Measurements from ENCODE around the gene SIM2.
A peak's percentile ranks its signal among the peaks of the same experiment; 100 is the strongest.

Gene SIM2

GRCh38 chr21:36763305-36763704 lies 64.4 kb downstream of the SIM2 start:
- DNase-seq (ENCODE audit: low read depth, low spot score): no peak

DNA sequence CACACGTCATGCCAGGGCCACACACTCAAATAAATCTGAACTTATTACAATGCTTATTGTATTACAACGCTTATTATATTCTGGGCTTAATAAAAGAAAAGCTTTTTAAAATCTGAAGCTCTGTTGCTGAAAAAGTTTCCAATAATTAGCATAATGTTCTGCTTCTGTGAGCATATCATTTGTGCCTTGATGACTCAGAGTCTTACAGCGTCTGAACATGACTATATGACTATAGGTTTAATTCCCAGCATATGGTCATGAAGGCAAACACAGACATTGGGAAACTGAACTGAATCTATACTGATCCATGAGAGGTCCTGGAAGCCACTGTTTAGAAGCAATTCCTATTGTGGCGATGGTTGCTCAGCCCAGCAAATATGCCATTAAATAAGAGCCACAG lies 66.3 kb downstream of the SIM2 start:
- DNase-seq (ENCODE audit: low read depth, low spot score): no peak

DNA sequence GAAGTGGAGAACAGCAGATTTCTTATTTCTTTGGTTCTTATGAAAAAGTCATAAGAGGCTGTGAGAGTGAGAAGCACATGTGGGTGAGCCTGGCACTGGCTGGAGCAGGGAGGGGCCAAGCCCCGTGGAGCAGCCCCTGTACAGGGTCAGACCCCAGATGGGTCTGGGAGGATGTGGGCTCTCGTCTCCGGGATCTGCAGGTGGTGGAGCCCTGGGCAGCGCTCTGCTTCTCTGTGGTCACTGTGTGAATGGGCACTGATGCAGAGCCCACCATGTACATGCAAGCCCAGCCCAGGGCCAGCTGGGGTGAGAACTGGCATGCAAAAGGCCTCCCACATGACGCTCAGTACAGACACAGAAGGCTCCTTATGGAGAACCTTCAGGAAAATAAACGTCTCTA lies 67.6 kb downstream of the SIM2 start:
- DNase-seq (ENCODE audit: low read depth, low spot score): no peak

DNA sequence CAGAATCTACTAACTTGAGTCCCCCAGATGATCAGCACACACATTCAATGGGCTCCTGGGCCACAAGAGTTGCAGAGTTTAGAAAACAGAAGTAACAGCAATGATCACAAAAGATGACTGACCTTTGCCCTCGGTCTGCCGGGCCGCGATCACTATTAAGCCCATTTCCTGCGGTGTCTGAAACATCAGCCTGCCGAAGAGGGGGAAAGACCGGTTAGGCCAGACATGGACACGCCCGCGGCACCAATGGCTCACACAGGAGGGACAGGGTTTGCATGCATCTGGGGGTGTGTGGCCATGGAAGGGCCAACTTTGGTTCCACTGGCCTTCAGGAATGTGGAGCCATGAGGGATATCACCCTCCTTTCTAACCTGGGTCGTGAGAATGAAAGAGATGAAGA lies 68.2 kb downstream of the SIM2 start:
- DNase-seq (ENCODE audit: low read depth, low spot score): no peak

DNA sequence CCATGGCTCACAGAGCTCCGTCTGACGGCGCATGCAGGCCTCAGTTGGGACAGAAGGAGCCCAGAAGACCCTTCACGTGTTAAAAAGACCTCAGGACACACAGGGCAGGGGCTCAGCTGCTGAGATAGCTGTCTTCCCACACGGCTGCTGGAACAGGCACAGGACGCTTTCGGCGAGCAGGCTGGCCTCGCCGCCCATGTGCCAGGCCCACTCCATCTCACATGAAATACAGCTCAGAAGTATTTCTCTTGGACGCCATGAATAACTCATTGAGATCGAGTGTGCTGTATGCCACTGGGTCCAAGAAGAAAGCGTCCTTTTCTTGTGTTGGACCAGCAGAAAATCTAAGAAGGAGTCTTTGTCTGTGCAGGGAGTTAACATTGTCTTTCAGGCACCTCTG lies 69.6 kb downstream of the SIM2 start:
- no peak for DNase-seq (ENCODE audit: low read depth, low spot score)

- DNase-seq (ENCODE audit: low read depth, low spot score): peak; percentile 89
Observed at GRCh38 chr21:36769051-36769839, 70.3 kb downstream of the SIM2 start.

GRCh38 chr21:36773117-36773516 lies 74.2 kb downstream of the SIM2 start:
- DNase-seq (ENCODE audit: low read depth, low spot score): peak; percentile 95

DNA sequence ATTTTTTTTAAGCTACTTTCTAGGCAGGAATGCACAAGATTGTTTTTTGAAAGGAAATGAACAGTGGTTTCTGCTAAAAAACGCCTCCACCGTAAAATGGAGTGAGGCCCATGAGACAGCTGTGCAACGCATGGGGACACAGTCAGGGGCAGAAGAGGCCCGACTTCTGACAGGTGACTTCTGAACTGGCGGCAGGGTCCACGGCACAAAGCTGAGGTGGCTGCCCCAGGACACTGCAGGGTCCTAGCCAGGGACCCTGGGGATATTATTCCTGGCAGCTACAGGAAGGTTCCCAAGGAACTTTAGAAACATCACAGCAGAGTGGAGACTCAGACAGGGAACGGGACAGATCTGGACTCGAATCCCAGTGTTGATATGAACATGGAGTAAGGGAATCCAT lies 75.1 kb downstream of the SIM2 start:
- no peak for DNase-seq (ENCODE audit: low read depth, low spot score)

DNA sequence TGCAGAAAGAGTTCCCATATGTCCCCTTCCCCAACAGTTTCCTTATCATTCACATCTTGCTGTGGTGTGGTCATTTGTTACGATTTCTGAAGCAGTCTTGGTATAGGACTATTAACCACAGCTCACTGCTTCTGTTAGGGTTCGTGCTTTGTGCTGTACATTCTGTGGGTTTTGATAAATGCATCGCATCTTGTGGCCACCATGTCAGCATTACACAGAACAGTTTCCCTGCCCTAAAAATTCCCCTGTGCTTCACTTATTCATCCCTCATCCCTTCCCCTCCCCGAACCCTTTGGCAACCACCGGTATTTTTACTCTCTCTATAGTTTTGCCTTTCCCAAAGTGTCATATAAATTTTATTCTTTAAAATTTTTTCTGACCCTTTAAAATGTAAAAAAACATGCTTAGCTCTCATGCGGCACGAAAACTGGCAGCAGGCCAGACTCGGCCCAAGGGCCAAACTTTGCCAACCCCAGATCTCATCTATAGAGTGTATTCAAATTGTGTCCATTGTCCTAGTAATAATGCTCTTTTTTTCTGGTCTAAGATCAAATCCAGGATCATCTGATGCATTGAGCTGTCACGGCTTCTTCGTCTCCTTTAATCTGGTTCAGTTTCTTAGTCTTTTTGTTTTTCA lies 78.2 kb downstream of the SIM2 start:
- peak; percentile 61 for DNase-seq (ENCODE audit: low read depth, low spot score)

- no peak for DNase-seq (ENCODE audit: low read depth, low spot score)
Observed at GRCh38 chr21:36780861-36781260, 81.9 kb downstream of the SIM2 start.

DNA sequence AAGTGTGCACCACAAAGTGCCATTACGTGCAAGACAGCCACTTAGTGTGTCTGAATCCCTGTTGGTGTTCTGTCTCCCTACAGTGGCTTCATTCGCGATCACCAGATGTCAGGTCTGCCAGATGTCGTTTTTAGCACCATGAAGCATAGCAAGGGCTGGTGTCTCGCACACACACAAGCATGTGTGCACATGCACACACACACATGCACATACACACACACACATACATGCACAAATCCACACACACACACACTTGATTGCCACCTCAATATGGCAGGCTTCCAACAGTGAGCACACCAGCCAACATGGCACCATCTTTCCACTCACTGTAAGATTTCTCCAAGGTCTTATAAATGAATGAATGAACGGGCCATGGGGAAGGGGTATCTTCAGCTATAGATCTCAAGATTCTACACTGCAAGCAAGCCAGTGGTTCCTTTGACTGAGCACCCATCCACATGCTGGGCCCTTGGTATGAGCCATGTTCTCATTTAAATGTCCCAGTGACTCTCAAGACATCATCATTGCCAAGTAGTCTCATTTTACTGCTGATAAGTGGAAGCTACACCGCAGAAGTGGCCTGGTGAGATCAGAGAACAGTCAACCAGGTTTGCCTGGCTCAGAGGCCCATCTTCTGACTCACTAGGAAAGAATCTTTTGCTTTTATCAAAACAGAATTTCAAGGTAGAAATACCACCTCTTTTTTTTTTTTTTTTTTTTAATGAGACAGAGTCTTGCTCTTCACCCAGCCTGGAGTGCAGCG lies 84.9 kb downstream of the SIM2 start:
- DNase-seq (ENCODE audit: low read depth, low spot score): peak; percentile 93

- no peak for DNase-seq (ENCODE audit: low read depth, low spot score)
Observed at GRCh38 chr21:36784947-36785346, 86.0 kb downstream of the SIM2 start.

DNA sequence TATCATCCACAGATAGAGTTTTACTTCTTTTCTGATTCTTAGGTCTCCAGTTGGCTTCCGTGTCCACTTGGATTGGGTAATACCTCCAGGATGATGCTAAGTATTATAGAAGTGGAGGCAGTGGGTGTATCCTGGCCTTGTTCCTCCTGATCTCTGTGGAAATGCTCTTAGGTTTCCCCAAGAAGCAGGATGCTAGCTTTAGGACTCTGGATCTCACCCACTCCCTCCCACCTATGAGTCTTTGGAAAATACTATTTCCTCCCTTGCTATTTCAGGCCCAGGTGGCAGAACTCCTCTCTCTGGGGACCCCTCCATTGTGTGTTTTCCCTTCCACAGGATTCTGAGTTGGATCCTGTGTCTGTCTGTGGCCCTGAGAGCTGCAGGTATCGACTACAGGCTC lies 86.7 kb downstream of the SIM2 start:
- DNase-seq (ENCODE audit: low read depth, low spot score): no peak

- DNase-seq (ENCODE audit: low read depth, low spot score): no peak
Observed at GRCh38 chr21:36786186-36786585, 87.3 kb downstream of the SIM2 start.

DNA sequence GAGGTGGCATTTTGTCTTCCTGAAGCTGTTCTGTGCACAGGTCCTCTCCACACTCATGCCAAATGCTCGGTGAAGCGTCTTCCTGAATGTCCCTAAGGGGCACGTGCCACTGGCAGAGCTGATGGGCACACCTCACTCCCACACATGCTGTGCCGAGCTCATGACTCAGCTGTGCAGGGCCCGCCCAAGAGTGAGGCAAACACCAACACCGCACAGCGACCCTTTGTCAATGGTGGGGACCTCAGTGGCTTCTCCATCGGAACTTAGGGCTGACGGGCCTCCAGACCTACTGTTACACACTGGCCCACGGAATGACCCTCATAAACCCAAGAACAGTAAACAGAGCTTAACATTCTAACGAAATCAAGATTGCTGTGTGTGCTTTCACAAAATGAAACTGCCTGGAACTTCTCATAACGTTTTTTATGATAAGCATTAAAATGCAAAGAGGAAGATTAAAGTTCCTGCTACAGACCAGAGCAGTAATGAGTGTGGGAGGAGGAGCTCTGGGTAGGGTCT lies 89.3 kb downstream of the SIM2 start:
- peak; percentile 34 for DNase-seq (ENCODE audit: low read depth, low spot score)

- DNase-seq (ENCODE audit: low read depth, low spot score): no peak
Observed at GRCh38 chr21:36790616-36791015, 91.7 kb downstream of the SIM2 start.

DNA sequence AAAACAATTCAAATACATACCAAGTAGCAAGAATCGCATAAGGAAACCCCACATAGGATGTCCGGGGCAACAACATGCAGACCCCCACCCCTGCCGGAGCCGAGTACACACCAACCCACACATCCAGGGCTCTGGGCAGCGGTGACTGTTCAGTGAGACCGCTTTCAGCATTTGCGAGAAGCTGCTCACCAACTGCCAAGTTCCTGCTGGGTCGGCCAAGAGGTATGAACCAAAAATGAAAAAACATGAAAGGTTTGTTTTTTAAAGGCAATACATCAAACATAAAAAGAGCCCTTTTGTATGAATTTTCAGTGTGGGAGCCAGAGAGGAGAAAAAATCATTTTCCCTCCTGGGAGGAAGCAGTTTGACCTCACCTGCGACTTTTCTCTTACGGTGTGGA lies 92.3 kb downstream of the SIM2 start:
- DNase-seq (ENCODE audit: low read depth, low spot score): no peak

DNA sequence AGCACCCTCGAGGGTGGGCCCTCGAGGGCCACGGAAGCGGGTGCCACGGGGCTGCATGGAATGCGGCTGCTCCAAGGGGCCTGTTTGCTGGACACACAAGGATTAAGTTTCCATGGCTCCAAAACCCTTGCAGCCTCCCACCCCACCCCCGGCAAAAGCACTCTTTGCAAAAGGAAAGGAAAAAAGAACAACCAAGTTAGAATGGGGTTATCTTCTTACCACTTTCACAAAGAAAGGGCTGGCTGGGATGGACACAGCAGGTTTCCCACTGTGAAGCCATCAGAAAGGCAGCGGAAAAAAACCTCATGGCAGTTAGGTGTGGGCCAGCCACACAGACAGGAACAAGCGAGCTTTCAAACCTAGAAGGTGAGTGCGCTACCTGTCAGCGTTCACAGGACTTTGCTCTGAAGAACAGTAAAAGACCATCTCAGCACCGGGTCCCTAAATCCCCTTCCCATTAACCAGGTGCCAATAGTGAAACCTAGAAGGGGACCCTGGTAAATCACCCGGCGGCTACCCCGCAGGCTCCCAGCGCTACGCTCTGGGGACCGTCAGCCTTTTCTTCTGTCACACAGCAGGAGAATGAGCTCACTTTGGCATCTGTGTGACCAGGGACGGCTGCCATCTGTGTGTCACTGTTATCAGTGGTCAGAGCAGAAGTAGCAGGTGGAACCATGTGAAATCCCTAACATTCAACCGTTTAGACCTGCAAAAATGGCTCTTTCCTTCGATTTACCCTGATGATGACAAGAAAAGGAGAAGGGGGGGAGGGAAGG lies 93.0 kb downstream of the SIM2 start:
- DNase-seq (ENCODE audit: low read depth, low spot score): no peak

DNA sequence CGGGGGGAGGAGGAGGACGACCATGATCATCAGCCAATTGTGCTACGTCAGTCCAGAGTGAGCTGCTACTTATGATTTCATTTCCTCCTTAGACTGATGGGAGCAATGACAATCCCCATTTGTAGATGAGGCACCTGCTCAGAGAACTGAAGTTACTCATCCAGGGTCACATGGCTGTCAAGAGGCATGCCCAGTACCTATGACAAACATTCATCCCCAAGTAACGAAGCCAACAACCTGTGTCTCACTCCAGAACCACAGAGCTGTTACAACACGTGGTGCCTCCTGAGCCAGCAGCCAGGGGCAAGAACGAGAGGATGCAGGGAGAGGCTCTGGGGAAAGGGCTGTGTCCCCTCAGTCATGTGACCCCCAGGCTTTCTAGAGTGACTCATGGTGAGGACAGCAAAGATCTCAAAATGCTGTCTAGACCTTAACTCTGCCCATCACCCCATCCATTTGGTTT lies 93.6 kb downstream of the SIM2 start:
- DNase-seq (ENCODE audit: low read depth, low spot score): peak; percentile 26

DNA sequence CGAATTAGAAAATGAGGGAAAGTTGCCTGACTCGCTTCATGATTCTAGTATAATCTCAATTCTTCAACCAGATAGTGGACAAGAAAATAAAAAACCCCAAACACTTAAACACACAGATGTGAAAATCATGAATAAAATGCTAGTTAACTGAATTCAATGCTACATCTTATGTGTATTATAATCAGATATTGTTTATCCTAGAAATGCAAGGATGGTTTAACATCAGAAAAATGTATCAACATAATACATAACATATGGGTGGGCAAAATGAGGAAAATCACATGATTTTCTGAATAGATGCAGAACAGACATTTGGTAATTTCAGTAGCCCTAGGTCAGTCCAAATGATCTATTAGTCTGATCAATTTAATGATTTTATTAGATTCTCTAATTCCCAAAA lies 97.2 kb downstream of the SIM2 start:
- no peak for DNase-seq (ENCODE audit: low read depth, low spot score)

DNA sequence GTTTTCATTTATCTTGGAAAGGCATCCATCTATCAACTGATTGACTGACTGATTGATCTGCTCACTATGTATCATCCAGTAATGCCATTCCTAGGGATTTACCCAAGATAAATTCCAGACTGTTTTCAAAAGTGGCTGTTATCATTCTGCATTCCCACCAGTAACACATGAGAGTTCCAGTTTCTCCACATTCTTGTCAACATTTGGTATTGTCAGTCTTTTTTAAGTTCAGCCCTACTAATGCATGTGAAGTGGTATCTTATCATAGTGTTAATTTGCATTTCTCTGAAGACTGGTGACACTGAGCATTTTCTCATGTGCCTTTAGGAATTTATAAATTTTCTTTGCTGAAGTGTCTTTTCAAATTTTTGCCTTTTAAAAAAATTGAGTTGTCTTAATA lies 99.6 kb downstream of the SIM2 start:
- DNase-seq (ENCODE audit: low read depth, low spot score): no peak

Data from astrocyte of the hippocampus (primary cell).